ENCODE data around the gene RPL26.

DNA sequence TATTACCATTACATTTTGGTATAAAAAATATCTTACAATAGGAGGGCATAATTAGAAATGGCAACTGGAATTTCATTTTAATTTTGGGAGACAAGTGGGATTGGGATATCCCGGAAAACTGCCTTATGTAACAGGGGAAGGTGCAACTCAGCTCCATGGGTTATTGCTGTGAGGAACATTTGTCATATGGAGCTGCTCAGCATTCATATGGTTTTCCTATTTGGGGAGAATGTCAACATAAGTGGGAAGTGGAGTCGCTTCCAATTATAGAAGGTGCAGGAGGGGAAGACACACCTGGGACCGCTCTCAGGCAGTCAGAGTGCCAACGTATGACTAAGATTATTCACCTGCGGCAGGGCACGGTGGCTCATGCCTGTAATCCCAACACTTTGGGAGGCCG lies 32.7 kb downstream of the RPL26 start:
- TF ChIP-seq CTCF (IDR thresholded peaks at IDR 0.05) (no peak), POLR2A (IDR thresholded peaks at IDR 0.05) (no peak)

Data from body of pancreas (tissue), 4 donors.